Choroid plexus epithelial cell (primary cell): Measurements from ENCODE around the gene EGFR.

Experiments
- DNase-seq: peaks from one replicate; pipeline ENCODE4 v3.0.0-alpha.2; 2010; ENCODE audit warnings: low read depth
- H3K4me3 ChIP-seq: 2 replicates; pipeline ENCODE4 v1.5.1; 2011; ENCODE audit warnings: low read depth, mild to moderate bottlenecking, control low read depth, low read length, moderate library complexity
- TF ChIP-seq, protein P1 (sequence below): conservative IDR thresholded peaks from 2 replicates; pipeline ENCODE4 v1.5.1; 2011; ENCODE audit warnings: low read depth, mild to moderate bottlenecking, control low read depth, inconsistent platforms, low read length, moderate library complexity

EGFR gene

DNA sequence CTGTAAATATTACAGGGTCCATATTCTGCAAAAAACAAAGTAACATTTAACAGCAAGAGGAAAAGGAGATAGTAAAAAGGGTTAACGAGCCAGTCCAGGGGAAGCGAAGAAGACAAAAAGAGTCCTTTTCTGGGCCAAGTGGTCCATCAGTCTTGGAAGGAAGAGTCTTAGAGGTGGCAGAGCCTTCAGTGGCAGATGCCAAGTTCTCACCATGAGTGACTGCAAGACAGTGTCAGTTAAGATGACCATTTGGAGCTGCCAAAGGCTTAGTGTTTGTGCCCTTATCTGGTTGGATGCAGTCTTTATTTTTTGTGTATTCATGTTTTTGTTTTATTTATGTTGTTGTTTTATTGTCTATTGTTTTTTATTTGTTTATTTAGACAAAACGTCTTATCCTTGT is 220.6 kb downstream of the EGFR start:
- DNase-seq, result no peak
- TF ChIP-seq, protein P1, sequence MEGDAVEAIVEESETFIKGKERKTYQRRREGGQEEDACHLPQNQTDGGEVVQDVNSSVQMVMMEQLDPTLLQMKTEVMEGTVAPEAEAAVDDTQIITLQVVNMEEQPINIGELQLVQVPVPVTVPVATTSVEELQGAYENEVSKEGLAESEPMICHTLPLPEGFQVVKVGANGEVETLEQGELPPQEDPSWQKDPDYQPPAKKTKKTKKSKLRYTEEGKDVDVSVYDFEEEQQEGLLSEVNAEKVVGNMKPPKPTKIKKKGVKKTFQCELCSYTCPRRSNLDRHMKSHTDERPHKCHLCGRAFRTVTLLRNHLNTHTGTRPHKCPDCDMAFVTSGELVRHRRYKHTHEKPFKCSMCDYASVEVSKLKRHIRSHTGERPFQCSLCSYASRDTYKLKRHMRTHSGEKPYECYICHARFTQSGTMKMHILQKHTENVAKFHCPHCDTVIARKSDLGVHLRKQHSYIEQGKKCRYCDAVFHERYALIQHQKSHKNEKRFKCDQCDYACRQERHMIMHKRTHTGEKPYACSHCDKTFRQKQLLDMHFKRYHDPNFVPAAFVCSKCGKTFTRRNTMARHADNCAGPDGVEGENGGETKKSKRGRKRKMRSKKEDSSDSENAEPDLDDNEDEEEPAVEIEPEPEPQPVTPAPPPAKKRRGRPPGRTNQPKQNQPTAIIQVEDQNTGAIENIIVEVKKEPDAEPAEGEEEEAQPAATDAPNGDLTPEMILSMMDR, result no peak
- no peak overlapping the region for H3K4me3 ChIP-seq

DNA sequence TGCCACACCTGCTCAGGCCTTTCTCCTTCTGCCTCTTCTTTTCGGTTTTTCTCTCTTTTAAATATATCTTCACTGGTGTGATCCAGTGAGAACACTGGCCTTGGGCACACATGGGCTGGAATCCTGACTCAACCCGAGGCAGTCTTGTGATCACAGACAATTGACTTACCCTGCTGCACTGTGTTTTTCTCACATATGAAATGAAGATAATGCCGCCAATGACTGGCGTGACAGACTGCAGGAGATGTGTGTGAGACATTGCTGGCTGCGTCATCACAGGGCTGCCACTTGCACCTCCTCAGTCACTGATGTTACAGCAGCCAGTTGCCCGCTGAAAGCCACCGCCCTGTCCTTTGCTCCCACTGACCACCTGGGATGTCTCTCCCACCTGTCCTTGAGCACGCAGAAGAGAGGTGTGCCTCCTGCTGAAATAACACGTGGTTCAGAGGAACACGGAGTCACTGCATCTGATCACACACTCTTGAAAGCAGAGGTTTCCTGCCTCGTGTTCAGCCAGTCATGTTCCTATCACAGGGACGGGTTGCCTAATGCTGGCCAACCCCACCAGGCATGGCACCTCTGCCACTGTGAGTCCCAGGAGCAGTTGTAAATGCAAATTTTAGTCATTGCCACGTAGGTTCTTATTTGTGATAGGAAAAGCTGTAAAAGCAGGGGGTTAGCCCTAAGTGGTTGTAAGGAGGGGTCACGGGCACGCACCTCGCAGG is 221.8 kb downstream of the EGFR start:
- DNase-seq, result no peak
- no peak overlapping the region for H3K4me3 ChIP-seq
- TF ChIP-seq, protein P1, result no peak

DNA sequence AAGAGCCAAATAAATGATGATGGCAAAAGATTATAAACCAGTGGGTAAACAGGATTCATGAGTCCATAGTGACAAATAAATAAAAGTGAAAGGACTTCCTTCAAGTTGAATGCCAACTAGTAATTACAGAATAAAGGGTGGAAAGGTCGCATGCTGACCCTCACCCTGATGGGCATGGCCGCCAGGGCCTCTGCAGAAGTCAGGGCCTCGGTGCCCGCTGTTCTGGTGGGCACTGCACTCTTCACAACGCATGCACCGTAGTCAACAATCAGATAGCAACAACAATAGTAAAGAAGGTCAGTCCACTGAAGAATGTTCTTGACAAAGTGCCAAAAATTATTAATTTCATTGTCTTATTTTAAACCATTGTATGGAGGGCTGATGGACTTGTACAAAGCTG is 223.1 kb downstream of the EGFR start:
- no peak overlapping the region for H3K4me3 ChIP-seq
- DNase-seq, result no peak
- TF ChIP-seq, protein P1, result no peak

DNA sequence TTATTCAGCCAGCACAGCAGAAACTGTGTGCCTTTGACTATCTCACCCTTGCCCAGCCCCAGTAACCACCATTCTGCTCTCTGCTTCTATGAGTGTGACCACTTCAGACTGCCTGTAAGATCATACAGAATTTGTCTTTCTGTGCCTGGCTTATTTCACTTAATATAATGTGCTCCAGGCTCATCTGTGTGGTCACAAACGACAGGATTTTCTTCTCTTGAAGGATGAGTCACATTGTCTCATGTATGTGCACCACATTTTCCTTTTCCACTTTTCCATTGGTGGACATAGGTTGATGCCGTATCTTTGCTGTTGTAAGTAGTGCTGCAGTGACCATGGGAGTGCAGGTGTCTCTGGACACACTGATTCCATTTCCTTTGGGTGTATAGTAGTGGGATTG is 223.8 kb downstream of the EGFR start:
- TF ChIP-seq, protein P1, result no peak
- peak; percentile 20 for DNase-seq
- H3K4me3 ChIP-seq, result no peak overlapping the region

DNA sequence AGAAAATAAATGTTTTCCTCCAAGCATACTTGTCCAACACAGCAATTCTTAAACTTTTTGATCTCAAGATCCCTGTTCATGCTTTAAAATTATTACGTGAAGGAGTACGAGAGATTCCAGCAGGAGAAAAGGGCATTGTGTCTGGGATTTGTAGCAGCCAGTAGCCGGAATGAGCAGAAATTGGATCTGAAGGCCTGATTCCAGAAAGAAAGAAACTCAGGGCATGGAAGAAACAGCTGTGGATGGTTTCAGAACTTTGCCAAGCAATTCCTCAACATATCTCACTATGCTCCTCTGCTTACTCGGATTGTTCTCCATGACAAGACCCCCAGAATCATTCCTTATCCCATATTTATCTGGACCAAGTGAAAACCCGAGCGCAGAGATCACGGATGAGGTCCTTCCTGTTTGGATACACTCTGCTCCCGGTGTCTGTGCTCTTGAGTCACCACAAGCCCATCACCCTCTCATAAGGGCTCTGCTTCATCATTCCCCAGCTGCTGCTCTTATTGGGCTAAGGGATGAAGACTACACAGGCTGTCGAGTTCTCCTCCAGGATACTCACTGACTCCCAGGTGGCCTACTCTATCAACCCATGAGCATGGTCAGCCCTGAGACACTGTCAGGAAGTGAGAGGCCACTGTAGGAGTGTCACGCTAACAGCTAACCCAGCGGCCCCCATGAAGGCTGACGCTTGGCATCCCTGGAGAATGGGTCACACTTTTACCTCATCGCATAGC is 225.4 kb downstream of the EGFR start:
- TF ChIP-seq, protein P1, result no peak
- DNase-seq, result peak; percentile 25
- H3K4me3 ChIP-seq, result no peak overlapping the region

DNA sequence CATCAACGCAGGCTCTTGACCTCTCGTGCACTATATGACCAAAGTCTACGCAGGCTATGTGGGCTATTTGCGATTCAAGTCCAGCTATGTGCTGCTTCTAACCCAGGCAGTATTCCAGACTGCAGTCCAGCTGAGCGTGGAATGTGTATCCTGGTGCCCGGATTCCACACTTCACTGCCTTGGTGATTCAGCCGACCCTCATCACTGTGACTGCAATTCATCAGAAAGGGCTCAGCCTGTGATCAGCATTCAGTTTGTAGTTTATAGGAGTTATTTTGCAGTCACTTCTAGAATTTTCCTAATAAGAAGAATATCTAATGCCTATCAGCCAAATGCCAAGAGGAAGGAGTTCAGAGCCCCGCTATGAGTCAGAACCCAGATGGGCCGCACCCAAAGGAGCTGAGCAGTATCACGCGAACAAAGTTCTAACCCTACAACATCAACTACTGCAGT is 226.5 kb downstream of the EGFR start:
- DNase-seq, result peak; percentile 89
- TF ChIP-seq, protein P1, result no peak
- no peak overlapping the region for H3K4me3 ChIP-seq
